ENCODE measurements around the gene AKNAD1. TPM values are rescaled to one million over a fixed set of nuclear protein-coding genes. Genes with fewer than 3 reads are reported as not detected.
"Not testable (repeated sequence)": the region's sequence is repeated elsewhere in the genome, so short reads cannot be mapped to it uniquely, and the experiment has no call there.

The AKNAD1 gene
- total RNA-seq, 2 donors from 2014 or later = not detected

DNA sequence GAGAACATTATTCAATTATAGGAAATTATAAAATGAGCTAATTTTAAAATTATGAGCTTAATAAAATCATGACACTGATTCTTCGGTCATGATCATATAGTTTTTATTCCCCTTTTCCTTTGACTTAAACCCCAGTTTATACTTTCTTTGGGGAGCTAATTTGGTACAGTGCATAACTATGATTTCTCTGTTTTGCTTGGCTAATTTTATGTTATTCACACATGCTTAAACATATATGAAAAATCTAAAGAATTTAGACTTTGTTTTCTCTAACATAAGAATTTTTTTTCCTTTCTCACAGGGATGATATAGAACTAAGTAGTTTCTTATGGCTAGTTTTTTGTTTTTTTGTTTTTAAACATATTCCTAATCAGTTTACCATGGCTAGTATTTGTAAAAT, 57.9 kb downstream of the AKNAD1 start:
- no peaks in the 10 kb centered on the region for H3K9me3 ChIP-seq
- no peak overlapping the region for H3K4me3 ChIP-seq
- DNase-seq (ENCODE audit: low spot score) (no peak), ATAC-seq (ENCODE audit: insufficient number of reproducible peaks, low FRiP score, low read depth) (no peak)
- no peak overlapping the region for H3K27ac ChIP-seq
- H3K4me1 ChIP-seq (ENCODE audit: control insufficient read depth in 1 of 2, low read depth in 2 of 2) = no peaks in the 10 kb centered on the region
- TF ChIP-seq, protein P1, sequence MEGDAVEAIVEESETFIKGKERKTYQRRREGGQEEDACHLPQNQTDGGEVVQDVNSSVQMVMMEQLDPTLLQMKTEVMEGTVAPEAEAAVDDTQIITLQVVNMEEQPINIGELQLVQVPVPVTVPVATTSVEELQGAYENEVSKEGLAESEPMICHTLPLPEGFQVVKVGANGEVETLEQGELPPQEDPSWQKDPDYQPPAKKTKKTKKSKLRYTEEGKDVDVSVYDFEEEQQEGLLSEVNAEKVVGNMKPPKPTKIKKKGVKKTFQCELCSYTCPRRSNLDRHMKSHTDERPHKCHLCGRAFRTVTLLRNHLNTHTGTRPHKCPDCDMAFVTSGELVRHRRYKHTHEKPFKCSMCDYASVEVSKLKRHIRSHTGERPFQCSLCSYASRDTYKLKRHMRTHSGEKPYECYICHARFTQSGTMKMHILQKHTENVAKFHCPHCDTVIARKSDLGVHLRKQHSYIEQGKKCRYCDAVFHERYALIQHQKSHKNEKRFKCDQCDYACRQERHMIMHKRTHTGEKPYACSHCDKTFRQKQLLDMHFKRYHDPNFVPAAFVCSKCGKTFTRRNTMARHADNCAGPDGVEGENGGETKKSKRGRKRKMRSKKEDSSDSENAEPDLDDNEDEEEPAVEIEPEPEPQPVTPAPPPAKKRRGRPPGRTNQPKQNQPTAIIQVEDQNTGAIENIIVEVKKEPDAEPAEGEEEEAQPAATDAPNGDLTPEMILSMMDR (IDR thresholded peaks at IDR 0.05) = no peak
- no peaks in the 10 kb centered on the region for H3K27me3 ChIP-seq (replicated peaks; ENCODE audit: insufficient read depth)
- peaks cover 18% of the 10 kb centered on the region for H3K36me3 ChIP-seq

DNA sequence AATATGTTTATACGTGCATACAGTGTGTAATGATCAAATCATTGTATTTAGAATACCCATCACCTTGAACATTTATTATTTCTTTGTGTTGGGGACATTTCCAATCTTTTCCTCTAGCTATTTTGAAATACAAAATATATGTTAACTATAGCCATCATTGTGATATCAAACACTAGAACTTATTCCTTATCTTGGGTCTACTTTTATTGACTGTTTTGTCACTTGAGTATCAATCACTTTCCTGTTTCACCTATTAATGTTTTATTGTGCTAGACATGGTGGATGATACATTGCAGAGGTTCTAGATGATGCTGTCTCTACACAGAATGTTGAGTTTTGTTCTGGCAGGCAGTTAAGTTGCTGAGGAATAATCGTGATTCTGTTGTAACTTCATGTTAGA, 64.5 kb downstream of the AKNAD1 start:
- Histone ChIP-seq H3K27me3 (replicated peaks; ENCODE audit: insufficient read depth) (no peaks in the 10 kb centered on the region), H3K36me3 (peaks cover 20% of the 10 kb centered on the region), H3K4me1 (ENCODE audit: control insufficient read depth in 1 of 2, low read depth in 2 of 2) (no peaks in the 10 kb centered on the region), H3K9me3 (no peaks in the 10 kb centered on the region), H3K27ac (no peak overlapping the region), H3K4me3 (no peak overlapping the region)
- DNase-seq (ENCODE audit: low spot score) = no peak
- ATAC-seq (ENCODE audit: insufficient number of reproducible peaks, low FRiP score, low read depth) = no peak
- TF ChIP-seq, protein P1 (IDR thresholded peaks at IDR 0.05) = no peak

DNA sequence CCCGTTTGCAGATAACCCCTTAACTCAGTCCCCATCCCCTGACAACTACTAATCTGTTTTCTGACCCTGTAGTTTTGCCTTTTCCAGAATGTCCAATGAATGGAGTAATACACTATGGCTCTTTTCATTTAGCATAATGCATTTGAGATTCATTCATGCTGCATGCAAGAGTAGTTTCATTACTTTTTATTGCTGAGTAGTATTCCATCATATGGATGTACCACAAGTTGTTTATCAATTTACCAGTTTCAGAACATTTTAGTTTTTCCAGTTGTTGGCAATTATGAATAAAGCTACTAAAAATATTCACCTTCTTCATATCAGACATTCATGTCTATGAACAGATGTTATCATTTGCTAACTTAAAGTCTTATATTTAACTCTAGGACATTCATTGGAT, 65.1 kb downstream of the AKNAD1 start:
- H3K36me3 ChIP-seq = peaks cover 17% of the 10 kb centered on the region
- no peaks in the 10 kb centered on the region for H3K27me3 ChIP-seq (replicated peaks; ENCODE audit: insufficient read depth)
- no peaks in the 10 kb centered on the region for H3K4me1 ChIP-seq (ENCODE audit: control insufficient read depth in 1 of 2, low read depth in 2 of 2)
- DNase-seq (ENCODE audit: low spot score) = no peak
- no peak for ATAC-seq (ENCODE audit: insufficient number of reproducible peaks, low FRiP score, low read depth)
- TF ChIP-seq, protein P1 (IDR thresholded peaks at IDR 0.05) = no peak
- H3K27ac ChIP-seq = no peak overlapping the region
- H3K4me3 ChIP-seq = no peak overlapping the region
- no peaks in the 10 kb centered on the region for H3K9me3 ChIP-seq

DNA sequence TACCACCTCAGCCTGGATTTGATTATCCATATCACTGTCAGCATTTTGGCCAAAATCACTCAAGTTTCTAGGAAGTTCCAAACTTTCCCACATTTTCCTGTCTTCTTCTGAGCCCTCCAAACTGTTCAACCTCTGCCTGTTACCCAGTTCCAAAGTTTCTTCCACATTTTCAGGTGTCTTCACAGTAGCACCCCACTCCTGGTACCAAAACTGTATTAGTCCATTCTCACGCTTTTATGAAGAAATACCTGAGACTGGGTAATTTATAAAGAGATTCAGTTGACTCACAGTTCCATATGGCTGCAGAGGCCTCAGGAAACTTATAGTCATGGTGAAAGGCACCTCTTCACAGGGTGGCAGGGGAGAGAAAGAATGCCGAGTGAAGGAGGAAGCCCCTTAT, 71.0 kb downstream of the AKNAD1 start:
- H3K4me3 ChIP-seq = no peak overlapping the region
- DNase-seq (ENCODE audit: low spot score) = no peak
- H3K9me3 ChIP-seq = peaks cover 8% of the 10 kb centered on the region
- no peaks in the 10 kb centered on the region for H3K27me3 ChIP-seq (replicated peaks; ENCODE audit: insufficient read depth)
- no peaks in the 10 kb centered on the region for H3K4me1 ChIP-seq (ENCODE audit: control insufficient read depth in 1 of 2, low read depth in 2 of 2)
- H3K36me3 ChIP-seq = peaks cover 33% of the 10 kb centered on the region
- TF ChIP-seq, protein P1 (IDR thresholded peaks at IDR 0.05) = no peak
- no peak overlapping the region for H3K27ac ChIP-seq
- no peak for ATAC-seq (ENCODE audit: insufficient number of reproducible peaks, low FRiP score, low read depth)

DNA sequence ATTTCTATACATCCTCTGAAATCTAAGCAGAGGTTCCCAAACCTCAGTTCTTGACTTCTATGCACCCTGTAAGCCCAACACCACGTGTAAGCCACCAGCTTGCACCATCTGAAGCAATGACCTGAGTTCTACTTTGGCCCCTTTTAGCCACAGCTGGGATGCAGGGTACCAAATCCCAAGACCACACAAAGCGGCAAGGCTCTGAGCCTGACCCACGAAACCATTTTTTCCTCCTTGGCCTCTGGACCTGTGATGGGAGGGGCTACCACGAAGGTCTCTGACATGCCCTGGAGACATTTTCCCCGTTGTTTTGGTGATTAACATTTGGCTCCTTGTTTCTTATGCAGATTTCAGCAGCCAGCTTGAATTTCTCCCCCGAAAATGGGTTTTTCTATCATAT, 71.6 kb downstream of the AKNAD1 start:
- H3K9me3 ChIP-seq = peaks cover 8% of the 10 kb centered on the region
- H3K4me1 ChIP-seq (ENCODE audit: control insufficient read depth in 1 of 2, low read depth in 2 of 2) = no peaks in the 10 kb centered on the region
- H3K4me3 ChIP-seq = no peak overlapping the region
- ATAC-seq (ENCODE audit: insufficient number of reproducible peaks, low FRiP score, low read depth) = no peak
- peaks cover 33% of the 10 kb centered on the region for H3K36me3 ChIP-seq
- TF ChIP-seq, protein P1 (IDR thresholded peaks at IDR 0.05) = no peak
- H3K27ac ChIP-seq = no peak overlapping the region
- DNase-seq (ENCODE audit: low spot score) = no peak
- H3K27me3 ChIP-seq (replicated peaks; ENCODE audit: insufficient read depth) = no peaks in the 10 kb centered on the region

DNA sequence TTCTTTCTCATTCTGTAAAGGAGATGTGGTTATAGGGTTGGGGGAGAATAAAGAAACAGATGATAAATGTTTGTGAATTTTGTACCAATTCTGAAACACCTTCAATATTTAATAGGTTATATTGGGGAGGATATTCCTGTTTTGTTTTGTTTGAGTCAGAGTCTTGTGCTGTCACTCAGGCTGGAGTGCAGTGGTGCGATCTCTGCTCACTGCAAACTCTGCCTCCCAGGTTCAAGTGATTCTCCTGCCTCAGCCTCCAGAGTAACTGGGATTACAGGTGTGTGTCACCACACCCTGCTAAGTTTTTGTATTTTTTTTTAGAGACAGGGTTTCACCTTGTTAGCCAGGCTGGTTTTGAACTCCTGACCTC, 75.3 kb downstream of the AKNAD1 start:
- H3K9me3 ChIP-seq; H3K27ac ChIP-seq; H3K4me1 ChIP-seq (ENCODE audit: control insufficient read depth in 1 of 2, low read depth in 2 of 2); DNase-seq (ENCODE audit: low spot score); ATAC-seq (ENCODE audit: insufficient number of reproducible peaks, low FRiP score, low read depth); H3K4me3 ChIP-seq; H3K27me3 ChIP-seq (replicated peaks; ENCODE audit: insufficient read depth): not testable (repeated sequence)
- H3K36me3 ChIP-seq = peaks cover 44% of the 10 kb centered on the region
